ENCODE results near the gene PIK3R3. TPM values are rescaled to one million over a fixed set of nuclear protein-coding genes. Genes with fewer than 3 reads are reported as not detected.

Gene PIK3R3
- total and polyA plus RNA-seq, 9 of the 15 experiments (the other 6 are each of a cell fraction or from before 2014, with no cell fraction given) = 1.4 to 7.7 (median 4.6) TPM

- Histone ChIP-seq H3K4me1 (replicated peaks in 1 of 2; ENCODE audit: control insufficient read depth in 2 of 2, insufficient read depth in 2 of 2, low read length in 2 of 2) (peaks cover 0 to 9% of the 10 kb centered on the region in 2 experiments; a peak in 3 of 5 replicates), H3K9ac (ENCODE audit: insufficient read depth in 1 of 2, low read depth in 2 of 2, low read length in 2 of 2) (no peak overlapping the region), H3K4me2 (ENCODE audit: insufficient read depth, low read length) (no peak overlapping the region), H2AFZ (ENCODE audit: low read depth, low read length) (peak overlapping the region; percentile 88), H3K27ac (ENCODE audit: extremely low read depth, low read depth, low read length) (no peak overlapping the region; the same call in 2 of the 3 replicates), H3K27me3 (ENCODE audit: control insufficient read depth in 2 of 2, insufficient read depth in 2 of 2, low read length in 2 of 2) (no peaks in the 10 kb centered on the region), H3K9me1 (ENCODE audit: control insufficient read depth, insufficient read depth, low read length) (no peaks in the 10 kb centered on the region), H4K20me1 (replicated peaks; ENCODE audit: control insufficient read depth, insufficient read depth, low read length) (no peaks in the 10 kb centered on the region), H3K9me3 (replicated peaks; ENCODE audit: control insufficient read depth, insufficient read depth, low read depth, low read length) (no peaks in the 10 kb centered on the region), H3K4me3 (no peak overlapping the region), H3K36me3 (ENCODE audit: control insufficient read depth, insufficient read depth, low read length) (no peaks in the 10 kb centered on the region), H3K79me2 (ENCODE audit: control insufficient read depth, insufficient read depth, low read length) (no peaks in the 10 kb centered on the region)
- BruUV-seq (replicated peaks) = no TSS peak
- POLR2A ChIA-PET = interaction anchor here (0.7 to 2.0 kb wide), 8 partner anchors 8 to 17 kb away, joined by 3 to 8 read pairs (median 3); partner anchors contain the start of gene PIK3R3
- intact Hi-C loops (cut with micrococcal nuclease) (no loop called here), in situ Hi-C loops (cut with MboI) (no loop called here)
- 17% methylated on average over 2 of the region's 2 CpGs for WGBS (ENCODE audit: insufficient coverage, low coverage, missing lambda C conversion rate)
- CTCF ChIA-PET (ENCODE audit: low intra/inter-chr PET ratio) = no interaction called here
- peak; percentile 74 for FAIRE-seq
- peak in 2 of 4 experiments; percentile 54 to 70 for DNase-seq (ENCODE audit: extremely low read depth in 1 of 4, low spot score in 3 of 4)
- ATAC-seq = peak; percentile 94
- TF ChIP-seq, protein P1, sequence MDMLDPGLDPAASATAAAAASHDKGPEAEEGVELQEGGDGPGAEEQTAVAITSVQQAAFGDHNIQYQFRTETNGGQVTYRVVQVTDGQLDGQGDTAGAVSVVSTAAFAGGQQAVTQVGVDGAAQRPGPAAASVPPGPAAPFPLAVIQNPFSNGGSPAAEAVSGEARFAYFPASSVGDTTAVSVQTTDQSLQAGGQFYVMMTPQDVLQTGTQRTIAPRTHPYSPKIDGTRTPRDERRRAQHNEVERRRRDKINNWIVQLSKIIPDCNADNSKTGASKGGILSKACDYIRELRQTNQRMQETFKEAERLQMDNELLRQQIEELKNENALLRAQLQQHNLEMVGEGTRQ (CRISPR knock-in tag; IDR thresholded peaks at IDR 0.05) = peak; percentile 78
- TF ChIP-seq BRD9 (IDR thresholded peaks at IDR 0.05; ENCODE audit: low read depth, partially characterized antibody) = no peak
- TF ChIP-seq, protein P2, sequence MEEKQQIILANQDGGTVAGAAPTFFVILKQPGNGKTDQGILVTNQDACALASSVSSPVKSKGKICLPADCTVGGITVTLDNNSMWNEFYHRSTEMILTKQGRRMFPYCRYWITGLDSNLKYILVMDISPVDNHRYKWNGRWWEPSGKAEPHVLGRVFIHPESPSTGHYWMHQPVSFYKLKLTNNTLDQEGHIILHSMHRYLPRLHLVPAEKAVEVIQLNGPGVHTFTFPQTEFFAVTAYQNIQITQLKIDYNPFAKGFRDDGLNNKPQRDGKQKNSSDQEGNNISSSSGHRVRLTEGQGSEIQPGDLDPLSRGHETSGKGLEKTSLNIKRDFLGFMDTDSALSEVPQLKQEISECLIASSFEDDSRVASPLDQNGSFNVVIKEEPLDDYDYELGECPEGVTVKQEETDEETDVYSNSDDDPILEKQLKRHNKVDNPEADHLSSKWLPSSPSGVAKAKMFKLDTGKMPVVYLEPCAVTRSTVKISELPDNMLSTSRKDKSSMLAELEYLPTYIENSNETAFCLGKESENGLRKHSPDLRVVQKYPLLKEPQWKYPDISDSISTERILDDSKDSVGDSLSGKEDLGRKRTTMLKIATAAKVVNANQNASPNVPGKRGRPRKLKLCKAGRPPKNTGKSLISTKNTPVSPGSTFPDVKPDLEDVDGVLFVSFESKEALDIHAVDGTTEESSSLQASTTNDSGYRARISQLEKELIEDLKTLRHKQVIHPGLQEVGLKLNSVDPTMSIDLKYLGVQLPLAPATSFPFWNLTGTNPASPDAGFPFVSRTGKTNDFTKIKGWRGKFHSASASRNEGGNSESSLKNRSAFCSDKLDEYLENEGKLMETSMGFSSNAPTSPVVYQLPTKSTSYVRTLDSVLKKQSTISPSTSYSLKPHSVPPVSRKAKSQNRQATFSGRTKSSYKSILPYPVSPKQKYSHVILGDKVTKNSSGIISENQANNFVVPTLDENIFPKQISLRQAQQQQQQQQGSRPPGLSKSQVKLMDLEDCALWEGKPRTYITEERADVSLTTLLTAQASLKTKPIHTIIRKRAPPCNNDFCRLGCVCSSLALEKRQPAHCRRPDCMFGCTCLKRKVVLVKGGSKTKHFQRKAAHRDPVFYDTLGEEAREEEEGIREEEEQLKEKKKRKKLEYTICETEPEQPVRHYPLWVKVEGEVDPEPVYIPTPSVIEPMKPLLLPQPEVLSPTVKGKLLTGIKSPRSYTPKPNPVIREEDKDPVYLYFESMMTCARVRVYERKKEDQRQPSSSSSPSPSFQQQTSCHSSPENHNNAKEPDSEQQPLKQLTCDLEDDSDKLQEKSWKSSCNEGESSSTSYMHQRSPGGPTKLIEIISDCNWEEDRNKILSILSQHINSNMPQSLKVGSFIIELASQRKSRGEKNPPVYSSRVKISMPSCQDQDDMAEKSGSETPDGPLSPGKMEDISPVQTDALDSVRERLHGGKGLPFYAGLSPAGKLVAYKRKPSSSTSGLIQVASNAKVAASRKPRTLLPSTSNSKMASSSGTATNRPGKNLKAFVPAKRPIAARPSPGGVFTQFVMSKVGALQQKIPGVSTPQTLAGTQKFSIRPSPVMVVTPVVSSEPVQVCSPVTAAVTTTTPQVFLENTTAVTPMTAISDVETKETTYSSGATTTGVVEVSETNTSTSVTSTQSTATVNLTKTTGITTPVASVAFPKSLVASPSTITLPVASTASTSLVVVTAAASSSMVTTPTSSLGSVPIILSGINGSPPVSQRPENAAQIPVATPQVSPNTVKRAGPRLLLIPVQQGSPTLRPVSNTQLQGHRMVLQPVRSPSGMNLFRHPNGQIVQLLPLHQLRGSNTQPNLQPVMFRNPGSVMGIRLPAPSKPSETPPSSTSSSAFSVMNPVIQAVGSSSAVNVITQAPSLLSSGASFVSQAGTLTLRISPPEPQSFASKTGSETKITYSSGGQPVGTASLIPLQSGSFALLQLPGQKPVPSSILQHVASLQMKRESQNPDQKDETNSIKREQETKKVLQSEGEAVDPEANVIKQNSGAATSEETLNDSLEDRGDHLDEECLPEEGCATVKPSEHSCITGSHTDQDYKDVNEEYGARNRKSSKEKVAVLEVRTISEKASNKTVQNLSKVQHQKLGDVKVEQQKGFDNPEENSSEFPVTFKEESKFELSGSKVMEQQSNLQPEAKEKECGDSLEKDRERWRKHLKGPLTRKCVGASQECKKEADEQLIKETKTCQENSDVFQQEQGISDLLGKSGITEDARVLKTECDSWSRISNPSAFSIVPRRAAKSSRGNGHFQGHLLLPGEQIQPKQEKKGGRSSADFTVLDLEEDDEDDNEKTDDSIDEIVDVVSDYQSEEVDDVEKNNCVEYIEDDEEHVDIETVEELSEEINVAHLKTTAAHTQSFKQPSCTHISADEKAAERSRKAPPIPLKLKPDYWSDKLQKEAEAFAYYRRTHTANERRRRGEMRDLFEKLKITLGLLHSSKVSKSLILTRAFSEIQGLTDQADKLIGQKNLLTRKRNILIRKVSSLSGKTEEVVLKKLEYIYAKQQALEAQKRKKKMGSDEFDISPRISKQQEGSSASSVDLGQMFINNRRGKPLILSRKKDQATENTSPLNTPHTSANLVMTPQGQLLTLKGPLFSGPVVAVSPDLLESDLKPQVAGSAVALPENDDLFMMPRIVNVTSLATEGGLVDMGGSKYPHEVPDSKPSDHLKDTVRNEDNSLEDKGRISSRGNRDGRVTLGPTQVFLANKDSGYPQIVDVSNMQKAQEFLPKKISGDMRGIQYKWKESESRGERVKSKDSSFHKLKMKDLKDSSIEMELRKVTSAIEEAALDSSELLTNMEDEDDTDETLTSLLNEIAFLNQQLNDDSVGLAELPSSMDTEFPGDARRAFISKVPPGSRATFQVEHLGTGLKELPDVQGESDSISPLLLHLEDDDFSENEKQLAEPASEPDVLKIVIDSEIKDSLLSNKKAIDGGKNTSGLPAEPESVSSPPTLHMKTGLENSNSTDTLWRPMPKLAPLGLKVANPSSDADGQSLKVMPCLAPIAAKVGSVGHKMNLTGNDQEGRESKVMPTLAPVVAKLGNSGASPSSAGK (IDR thresholded peaks at IDR 0.05) = peak; percentile 51; the same call in 1 of the 2 replicates
- TF ChIP-seq, protein P3, sequence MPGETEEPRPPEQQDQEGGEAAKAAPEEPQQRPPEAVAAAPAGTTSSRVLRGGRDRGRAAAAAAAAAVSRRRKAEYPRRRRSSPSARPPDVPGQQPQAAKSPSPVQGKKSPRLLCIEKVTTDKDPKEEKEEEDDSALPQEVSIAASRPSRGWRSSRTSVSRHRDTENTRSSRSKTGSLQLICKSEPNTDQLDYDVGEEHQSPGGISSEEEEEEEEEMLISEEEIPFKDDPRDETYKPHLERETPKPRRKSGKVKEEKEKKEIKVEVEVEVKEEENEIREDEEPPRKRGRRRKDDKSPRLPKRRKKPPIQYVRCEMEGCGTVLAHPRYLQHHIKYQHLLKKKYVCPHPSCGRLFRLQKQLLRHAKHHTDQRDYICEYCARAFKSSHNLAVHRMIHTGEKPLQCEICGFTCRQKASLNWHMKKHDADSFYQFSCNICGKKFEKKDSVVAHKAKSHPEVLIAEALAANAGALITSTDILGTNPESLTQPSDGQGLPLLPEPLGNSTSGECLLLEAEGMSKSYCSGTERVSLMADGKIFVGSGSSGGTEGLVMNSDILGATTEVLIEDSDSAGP (CRISPR knock-in tag; IDR thresholded peaks at IDR 0.05) = no peak
- TF ChIP-seq NFYB (IDR thresholded peaks at IDR 0.05; ENCODE audit: extremely low read depth, insufficient read length) = peak; percentile 30
- peak; percentile 47 for TF ChIP-seq FOS (IDR thresholded peaks at IDR 0.05; ENCODE audit: extremely low read depth, insufficient read length)
- TF ChIP-seq L3MBTL2 (IDR thresholded peaks at IDR 0.05) = peak; percentile 83
These were observed 15.9 kb upstream of the PIK3R3 start for GRCh38 chr1:46148318-46148717.

Data from K562 (cell line).